Astrocyte of the spinal cord (primary cell): ENCODE data around the gene INHBA.

ENCODE experiments used
- DNase-seq: peaks from one replicate; pipeline ENCODE4 v3.0.0; 2011; ENCODE audit warnings: low read depth, low spot score
- H3K4me3 ChIP-seq: 2 replicates; pipeline ENCODE4 v1.5.1; 2011; ENCODE audit warnings: low read depth, mild to moderate bottlenecking, low read length, moderate library complexity
- in situ Hi-C: cut with HindIII; loops from 2 replicates; pipeline ENCODE4 v1.10.0; 2017; ENCODE audit warnings: low sequenced_read_pairs
- TF ChIP-seq, protein P1 (sequence below): IDR thresholded peaks from 2 replicates; pipeline ENCODE4 v1.5.1; 2012; ENCODE audit warnings: low read depth, mild to moderate bottlenecking, low read length, inconsistent platforms

Gene INHBA

DNA sequence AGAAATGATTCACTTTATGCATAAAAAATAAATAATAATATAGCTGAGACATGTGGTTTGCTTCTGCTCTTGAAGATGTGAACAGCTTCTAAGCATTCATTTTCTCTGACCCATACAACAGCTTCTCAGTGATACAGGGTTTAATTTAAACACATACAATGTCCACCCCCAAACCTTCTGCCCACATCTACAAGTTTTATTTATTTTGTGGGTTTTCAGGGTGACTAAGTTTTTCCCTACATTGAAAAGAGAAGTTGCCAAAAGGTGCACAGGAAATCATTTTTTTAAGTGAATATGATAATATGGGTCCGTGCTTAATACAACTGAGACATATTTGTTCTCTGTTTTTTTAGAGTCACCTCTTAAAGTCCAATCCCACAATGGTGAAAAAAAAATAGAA is 17.2 kb downstream of the INHBA start:
- DNase-seq = peak; percentile 77
- in situ Hi-C loops = no loop called here
- TF ChIP-seq, protein P1, sequence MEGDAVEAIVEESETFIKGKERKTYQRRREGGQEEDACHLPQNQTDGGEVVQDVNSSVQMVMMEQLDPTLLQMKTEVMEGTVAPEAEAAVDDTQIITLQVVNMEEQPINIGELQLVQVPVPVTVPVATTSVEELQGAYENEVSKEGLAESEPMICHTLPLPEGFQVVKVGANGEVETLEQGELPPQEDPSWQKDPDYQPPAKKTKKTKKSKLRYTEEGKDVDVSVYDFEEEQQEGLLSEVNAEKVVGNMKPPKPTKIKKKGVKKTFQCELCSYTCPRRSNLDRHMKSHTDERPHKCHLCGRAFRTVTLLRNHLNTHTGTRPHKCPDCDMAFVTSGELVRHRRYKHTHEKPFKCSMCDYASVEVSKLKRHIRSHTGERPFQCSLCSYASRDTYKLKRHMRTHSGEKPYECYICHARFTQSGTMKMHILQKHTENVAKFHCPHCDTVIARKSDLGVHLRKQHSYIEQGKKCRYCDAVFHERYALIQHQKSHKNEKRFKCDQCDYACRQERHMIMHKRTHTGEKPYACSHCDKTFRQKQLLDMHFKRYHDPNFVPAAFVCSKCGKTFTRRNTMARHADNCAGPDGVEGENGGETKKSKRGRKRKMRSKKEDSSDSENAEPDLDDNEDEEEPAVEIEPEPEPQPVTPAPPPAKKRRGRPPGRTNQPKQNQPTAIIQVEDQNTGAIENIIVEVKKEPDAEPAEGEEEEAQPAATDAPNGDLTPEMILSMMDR = no peak
- H3K4me3 ChIP-seq = no peak overlapping the region

DNA sequence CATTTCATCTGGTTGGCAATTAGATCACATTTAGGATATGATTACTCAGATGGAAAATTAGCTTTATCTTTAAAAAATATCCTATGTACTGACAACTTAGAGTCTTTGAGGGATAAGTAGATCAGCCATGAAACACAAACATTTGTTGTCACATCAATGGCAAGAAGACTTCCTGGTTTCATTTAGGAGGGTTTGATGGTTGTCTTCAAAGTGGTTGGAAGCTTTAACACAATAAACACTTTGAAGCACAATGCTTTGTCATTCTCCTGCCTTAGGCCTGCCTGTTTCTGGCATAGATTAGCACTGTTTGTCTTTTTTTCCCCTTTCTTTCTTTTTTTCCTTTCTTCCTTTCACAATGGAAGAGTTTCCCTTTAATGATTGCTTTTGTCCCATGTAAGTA is 20.5 kb downstream of the INHBA start:
- in situ Hi-C loops = no loop called here

DNA sequence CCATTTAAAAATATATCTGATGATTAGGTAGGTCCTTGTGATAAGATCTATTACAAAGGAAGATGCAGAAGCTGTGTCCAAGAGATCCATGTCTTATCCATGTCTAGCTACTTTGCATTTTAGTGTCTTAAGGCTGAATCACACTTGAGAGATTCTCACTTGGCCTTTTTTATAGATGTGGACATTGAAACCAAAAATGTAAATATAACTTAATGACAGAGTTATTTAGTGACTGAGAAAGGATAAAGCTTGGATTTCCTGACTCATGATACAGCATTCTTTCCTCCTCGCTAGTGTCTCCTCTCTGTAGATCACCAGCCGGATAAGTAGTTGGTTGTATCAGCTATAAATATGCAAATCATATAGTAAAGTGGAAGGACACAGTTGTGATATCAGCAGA is 23.3 kb downstream of the INHBA start:
- TF ChIP-seq, protein P1 = no peak
- in situ Hi-C loops = no loop called here
- H3K4me3 ChIP-seq = no peak overlapping the region
- DNase-seq = no peak

More for the DNA sequence above, 20.5 kb downstream of the INHBA start:
- no peak for DNase-seq
- TF ChIP-seq, protein P1 = no peak
- H3K4me3 ChIP-seq = no peak overlapping the region

DNA sequence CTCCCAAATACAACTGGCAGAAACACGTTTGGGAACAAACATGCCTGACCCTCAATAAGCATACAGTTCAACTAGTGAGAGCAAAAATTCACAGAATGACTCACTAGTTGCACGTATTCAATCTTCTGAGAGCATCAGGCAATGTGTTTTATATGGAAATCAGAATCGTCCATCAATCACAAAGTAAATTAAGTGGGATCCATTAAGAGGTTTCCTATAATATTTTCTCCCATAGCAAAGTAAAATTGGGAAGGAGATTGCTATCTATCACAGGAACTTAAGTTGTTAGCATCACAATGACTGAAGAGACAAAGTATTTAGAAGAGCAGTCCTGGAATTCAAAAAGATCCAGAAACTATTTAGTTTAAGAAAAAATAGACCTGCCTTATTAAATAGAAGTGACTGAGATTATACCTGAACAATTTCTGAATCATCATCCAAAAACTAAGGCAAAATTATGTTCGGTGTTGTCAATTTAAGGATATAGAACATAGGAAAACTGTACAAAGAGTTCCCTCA is 28.3 kb downstream of the INHBA start:
- TF ChIP-seq, protein P1 = no peak
- H3K4me3 ChIP-seq = no peak overlapping the region
- no peak for DNase-seq
- in situ Hi-C loops = no loop called here

DNA sequence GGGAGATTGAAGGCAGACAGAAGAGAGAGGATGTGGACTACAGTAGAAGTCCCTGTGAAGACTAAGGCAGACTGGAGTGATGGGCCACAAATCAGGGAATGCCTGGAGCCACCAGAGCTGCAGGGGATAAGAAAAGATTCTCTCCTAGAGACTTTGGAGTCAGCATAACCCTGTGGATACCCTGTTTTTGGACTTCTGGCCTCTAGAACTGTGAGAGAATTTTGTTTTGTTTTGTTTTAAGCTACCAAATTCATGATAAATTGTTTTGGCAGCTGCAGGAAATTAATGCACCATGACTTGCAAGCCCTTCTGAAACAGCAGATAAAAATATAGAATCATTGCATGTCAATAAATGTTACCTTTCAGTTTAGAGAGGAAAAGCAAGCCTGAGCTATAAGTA is 41.3 kb downstream of the INHBA start:
- in situ Hi-C loops = no loop called here
- TF ChIP-seq, protein P1 = no peak
- no peak overlapping the region for H3K4me3 ChIP-seq
- no peak for DNase-seq

DNA sequence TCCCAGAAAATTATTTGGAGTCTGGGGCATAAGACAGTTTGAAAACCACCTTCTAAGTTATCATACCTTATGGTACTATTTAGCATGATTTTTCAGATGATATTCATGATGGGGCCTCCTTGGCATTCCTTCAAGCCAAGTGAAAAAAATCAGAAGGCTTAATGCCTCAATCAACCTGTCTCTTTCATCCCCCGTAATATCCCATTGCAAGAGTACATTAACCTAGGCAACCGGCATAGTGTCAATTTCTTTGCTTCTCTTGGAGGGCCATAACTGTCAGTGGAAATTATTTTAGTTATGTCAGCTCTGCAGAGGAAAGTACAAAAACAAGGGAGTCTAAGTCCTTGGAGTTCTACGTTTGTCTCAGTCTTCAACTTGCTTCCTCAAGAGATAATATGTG is 43.4 kb downstream of the INHBA start:
- in situ Hi-C loops = no loop called here
- DNase-seq = no peak
- TF ChIP-seq, protein P1 = no peak
- no peak overlapping the region for H3K4me3 ChIP-seq

DNA sequence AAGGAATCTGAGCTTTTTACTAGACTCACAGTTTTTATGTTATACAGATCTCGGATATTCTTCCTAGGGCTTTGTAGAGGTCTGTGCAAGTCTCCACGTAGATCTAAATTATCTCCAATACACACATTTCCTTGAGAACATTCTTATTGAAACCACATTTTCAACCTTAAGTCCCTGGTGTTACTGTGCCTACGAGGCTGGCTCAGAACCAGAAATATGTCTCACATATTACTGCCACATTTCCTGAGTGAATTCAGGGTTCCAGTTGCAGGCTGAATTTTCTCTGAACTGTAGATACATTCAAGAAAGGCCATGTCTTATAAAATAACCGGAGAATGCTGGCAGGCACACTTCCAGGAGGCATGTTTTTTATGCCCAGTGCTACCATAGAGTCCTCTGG is 46.5 kb downstream of the INHBA start:
- in situ Hi-C loops = no loop called here
- TF ChIP-seq, protein P1 = no peak
- peak; percentile 39 for DNase-seq
- no peak overlapping the region for H3K4me3 ChIP-seq
